GM19351 (cell line): ENCODE measurements around the gene OVCH2.
A peak's percentile ranks its signal among the peaks of the same experiment; 100 is the strongest.
"Not testable (repeated sequence)": the region's sequence is repeated elsewhere in the genome, so short reads cannot be mapped to it uniquely, and the experiment has no call there.

Experiments
- ATAC-seq: cut with Tn5 transposase; IDR thresholded peaks from one replicate; pipeline ENCODE4 v1.9.1; 2021; ENCODE audit warnings: mild to moderate bottlenecking, moderate library complexity; ENCODE audit not compliant: unreplicated experiment

The OVCH2 gene, protein sequence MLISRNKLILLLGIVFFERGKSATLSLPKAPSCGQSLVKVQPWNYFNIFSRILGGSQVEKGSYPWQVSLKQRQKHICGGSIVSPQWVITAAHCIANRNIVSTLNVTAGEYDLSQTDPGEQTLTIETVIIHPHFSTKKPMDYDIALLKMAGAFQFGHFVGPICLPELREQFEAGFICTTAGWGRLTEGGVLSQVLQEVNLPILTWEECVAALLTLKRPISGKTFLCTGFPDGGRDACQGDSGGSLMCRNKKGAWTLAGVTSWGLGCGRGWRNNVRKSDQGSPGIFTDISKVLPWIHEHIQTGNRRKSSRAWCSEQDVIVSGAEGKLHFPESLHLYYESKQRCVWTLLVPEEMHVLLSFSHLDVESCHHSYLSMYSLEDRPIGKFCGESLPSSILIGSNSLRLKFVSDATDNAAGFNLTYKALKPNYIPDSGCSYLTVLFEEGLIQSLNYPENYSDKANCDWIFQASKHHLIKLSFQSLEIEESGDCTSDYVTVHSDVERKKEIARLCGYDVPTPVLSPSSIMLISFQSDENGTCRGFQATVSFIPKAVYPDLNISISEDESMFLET

DNA sequence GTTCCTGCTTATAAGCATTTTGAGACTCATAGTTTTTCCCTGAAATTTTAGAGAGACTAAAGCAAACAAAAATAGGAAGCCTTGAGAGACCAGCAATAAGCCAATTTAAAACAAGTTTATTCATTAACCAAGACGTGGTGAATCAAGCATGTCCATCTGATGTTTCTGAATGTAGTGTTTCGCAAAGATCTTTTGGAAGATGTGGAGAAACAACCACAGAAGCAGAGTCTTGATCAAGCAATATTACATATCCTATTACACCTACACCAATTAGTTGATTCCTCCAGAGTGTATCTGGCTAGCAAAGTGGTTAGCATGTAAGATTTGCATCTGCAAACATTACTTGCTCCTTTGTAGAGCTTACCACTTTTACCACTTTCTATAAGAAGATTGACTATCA lies at the start of gene OVCH2:
TSS of gene OVCH2 (minus strand) at position 101 of the 400 bp plus-strand sequence. CDS start at position 18, 83 bp downstream.
- ATAC-seq = no peak

DNA sequence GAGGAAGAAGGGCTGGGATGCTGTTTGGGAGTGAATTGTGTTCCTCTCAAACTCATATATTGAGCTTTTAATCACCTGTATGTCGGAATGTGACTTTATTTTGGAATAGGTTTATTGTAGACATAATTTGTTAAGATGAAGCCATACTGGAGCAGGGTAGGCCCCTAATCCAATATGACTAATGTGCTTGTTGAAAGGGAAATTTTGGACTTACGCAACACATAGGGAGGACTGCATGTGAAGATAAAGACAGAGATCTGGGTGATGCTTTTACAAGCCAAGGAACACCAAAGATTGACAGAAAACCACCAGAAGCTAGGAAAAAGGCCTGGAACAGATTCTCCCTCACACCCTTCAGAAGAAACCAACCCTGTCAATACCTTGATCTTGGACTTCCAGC lies 43.2 kb upstream of the OVCH2 start:
- no peak for ATAC-seq

DNA sequence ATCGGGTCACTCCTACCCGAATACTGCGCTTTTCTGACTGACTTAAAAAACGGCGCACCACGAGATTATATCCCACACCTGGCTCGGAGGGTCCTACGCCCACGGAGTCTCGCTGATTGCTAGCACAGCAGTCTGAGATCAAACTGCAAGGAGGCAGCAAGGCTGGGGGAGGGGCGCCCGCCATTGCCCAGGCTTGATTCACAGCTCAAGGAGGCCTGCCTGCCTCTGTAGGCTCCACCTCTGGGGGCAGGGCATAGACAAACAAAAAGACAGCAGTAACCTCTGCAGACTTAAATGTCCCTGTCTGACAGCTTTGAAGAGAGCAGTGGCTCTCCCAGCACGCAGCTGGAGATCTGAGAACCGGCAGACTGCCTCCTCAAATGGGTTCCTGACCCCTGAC lies 28.5 kb upstream of the OVCH2 start:
- not testable (repeated sequence) for ATAC-seq

- ATAC-seq = no peak
Measured at GRCh38 chr11:7714786-7715185, 8.5 kb upstream of the OVCH2 start.

DNA sequence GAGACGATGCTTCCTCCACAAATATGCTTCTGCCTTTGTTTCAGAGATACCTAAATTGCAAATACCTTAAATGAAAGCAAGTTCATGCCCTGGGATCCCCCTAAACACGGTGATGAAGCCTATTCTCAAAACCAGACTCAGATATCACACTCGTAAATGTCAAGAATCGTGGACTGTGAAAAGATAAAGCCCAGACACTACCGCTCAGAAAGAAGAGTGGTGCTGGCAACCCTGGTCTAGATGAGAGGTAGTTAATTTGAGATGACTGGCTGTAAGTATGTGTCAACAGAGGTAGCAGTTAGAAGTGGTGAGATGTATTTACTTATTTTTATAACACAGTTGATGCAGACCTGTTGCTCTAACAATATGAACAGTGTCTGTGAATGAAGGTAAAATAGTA lies 2.5 kb downstream of the OVCH2 start:
- ATAC-seq = no peak

DNA sequence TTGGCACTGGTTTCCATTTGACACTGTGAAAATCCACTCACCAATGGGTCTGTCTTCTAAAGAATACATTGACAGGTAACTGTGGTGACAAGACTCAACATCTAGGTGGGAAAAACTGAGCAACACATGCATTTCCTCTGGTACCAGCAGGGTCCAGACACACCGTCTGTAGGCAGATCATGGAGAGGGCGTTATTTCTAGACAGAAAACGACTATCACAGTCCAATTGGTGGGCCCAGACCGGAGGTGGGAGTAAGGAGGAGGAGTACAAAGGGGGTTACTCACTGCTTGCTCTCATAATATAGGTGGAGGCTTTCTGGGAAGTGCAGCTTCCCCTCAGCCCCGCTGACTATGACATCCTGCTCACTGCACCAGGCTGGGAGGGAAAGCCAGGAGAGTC lies 9.9 kb downstream of the OVCH2 start:
- no peak for ATAC-seq

DNA sequence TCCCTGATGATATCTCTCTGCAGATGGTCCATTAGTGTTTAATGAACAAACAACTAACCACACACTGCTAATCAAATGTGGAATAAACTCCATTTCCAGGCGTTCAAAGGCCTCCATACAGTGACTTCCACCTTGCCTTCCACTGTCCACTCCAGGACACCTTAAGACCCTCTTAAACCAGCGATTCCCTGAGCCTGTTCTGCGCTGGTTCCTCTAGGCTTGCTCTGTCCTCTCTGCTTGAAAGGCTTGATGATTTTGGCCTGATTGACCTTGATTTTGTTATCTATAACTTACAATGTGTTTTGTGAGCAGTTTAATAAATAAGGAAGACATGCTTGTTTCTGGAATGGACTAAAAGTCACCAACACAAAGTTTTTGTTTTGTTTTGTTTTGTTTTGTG lies 12.0 kb downstream of the OVCH2 start:
- ATAC-seq = no peak

DNA sequence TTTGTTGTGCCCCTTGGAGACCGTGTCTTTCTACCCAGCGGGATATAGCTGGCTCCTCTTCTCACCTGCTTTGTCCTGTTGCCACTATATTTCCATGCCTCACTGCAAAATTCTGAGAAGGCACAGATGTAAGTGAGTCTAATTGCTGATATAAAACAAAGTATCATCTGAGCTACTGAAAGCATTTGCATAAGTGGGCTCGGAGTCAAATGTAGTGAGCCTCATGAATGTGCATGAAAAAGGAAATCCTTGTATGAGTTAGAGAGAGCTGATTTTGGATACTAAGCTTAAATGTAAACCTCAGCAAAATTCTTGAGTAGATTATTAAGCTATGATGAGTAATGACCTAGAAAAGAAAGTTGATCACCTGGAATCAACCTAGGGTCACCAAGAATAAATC lies 13.9 kb downstream of the OVCH2 start:
- ATAC-seq = no peak

GRCh38 chr11:7691759-7692350 lies 14.4 kb downstream of the OVCH2 start:
- no peak for ATAC-seq

- ATAC-seq = peak; percentile 74
Measured at GRCh38 chr11:7690648-7691047, 15.6 kb downstream of the OVCH2 start.

- no peak for ATAC-seq
Measured at GRCh38 chr11:7689239-7689638, 17.0 kb downstream of the OVCH2 start.

- ATAC-seq = peak; percentile 78
Measured at GRCh38 chr11:7688238-7688826, 17.9 kb downstream of the OVCH2 start.

- ATAC-seq = no peak
Measured at GRCh38 chr11:7687386-7687785, 18.9 kb downstream of the OVCH2 start.

- no peak for ATAC-seq
Measured at GRCh38 chr11:7686761-7687160, 19.5 kb downstream of the OVCH2 start.

DNA sequence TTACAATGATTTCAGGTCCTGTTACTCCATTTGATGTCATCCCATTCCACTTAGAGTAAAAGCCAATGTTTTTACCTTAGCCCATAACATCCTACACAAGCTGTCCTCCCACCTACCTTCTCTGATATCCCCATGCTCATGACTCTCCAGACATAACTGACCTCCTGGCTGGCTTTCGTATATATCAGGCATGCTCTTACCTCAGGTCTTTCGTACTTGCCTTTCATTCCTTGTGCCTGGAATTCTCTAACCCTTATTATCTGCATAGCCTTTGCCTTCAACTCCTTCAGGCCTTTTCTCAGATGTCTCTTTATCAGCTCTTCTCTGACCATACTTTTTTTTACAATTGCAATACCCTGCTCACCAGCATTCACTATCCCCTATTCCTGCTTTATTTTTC lies 22.7 kb downstream of the OVCH2 start:
- no peak for ATAC-seq

GRCh38 chr11:7677796-7678201 lies 28.5 kb downstream of the OVCH2 start:
- ATAC-seq = no peak

DNA sequence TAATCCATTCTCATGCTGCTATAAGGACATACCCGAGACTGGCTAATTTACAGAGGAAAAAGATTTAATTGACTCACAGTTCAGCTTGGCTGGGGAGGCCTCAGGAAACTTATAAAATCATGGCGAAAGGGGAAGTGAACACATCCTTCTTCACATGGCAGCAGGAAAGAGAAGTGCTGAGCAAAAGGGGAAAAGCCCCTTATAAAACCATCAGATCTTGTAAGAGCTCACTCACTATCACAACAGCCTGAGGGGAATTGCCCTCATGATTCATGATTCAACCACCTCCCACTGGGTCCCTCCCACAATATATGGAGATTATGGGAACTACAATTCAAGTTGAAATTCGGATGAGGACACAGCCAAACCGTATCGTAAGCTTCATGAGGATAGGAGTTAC lies 29.2 kb downstream of the OVCH2 start:
- no peak for ATAC-seq

DNA sequence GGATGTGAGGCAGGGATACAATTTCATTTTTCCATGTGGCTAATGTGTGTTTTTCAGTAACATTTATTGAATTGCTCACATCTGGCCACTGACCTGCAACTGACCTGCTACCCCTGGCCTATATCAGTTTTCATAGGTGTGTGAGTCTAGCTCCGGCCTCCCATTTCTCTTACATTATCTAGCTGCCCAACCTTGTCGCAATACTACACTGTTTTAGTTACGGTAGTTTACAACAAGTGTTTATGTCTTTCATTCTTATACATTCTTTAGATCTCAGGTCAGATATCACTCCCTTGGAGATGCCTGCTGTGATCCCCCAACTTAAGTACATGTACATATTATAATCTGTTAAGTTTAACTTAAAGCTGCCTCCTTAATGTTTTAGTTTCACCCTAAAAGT lies 30.6 kb downstream of the OVCH2 start:
- ATAC-seq = no peak

- ATAC-seq = peak; percentile 58
Measured at GRCh38 chr11:7673724-7674434, 32.4 kb downstream of the OVCH2 start.

DNA sequence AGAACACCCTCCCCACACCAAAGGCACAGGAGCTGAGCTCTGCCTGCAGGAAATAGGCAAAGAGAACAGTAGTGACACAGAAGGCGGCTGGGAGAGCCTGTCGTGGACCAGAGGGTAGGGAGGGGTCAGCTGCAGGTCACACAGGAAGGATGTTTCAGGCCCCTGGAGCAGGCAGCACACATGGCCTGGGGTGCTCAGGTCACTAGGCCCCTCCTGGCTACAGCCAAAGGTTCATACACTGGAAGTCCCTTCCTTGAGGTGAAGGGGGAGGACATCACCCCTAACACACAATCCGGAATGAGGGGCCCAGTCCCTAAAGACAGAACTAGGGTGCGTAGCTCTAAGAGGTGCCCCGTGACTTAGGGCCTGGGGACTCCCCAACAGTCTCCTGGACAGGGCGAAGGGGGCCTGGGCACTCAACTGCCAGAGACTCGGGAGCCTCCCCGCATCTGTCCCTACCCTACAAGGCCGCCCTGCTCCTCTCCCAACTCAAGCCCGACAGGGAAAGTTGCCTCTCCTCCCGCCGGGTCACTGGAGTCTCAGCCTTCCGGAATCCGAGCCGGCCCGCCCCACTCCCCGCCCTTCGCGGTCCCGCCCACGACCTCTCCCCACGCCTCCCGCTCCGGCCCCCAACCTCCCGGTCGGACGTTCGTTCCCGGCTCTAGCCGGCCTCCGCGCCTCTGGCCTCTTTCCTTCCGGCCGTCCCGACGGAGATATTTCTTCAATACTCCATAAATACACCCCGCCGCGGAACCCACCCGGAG lies 33.1 kb downstream of the OVCH2 start, which contains the start of gene CYB5R2:
TSS of gene CYB5R2 (minus strand) at position 541 of the 764 bp plus-strand sequence. CDS start 675 bp downstream, outside the sequence.
- ATAC-seq = peak; percentile 40
